GM19035 (cell line): ENCODE data around the gene TIMM22.

Source experiments
- ATAC-seq: cut with Tn5 transposase; IDR thresholded peaks from one replicate; pipeline ENCODE4 v1.9.1; 2021; ENCODE audit not compliant: unreplicated experiment

The TIMM22 gene

DNA sequence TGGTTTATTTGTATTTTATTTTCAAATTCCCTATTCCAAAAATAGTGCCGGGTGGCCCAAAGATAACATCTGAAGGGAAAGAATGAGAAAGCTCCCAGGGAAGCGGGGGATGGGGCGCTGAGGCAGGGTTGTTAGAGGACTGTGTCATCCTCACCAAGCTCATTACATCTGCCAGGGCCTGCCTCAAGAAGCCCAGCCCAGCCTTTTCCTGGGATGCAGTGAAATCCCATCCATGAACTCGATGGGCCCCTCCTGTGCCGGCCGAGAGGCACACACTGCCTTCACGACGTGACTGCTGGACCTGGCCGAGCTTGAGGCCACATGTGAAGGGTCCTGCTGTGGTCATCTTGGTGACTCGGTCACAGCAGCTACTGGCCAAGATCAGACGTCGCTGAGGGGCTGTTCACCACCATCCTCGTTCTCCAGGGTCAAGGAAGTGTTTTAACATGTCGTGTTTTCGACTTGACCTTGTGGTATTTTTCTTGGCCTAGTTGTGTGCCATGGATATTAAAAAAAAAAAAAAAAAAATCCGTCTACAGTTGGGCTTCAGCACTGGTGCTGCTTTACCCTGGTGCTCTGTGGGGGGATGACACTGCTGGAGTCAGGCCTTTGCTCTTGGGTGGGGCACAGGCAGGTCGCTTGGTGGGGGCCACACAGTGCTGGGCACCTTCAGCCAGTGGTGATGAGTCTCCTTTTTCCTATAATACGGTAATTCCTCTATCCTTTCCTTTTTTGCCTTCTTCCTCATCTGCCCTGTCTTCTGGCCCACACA lies 4.9 kb downstream of the TIMM22 start:
- no peak for ATAC-seq

DNA sequence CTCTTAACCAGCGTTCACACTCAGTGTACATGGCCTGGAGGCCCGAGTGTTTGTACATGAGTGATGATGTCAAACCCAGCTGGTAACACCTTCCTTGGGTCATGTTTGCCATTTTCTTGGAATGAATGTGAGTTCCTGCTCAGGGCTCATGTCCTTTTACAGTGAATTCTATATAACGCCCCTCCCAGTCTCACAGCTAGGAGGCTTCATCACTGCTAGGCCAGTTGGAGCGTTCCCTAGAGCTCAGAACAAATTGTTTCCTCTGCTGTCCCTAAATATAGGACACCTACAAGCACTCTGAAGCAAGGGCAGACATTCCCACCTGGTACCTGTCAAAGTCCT lies 5.5 kb downstream of the TIMM22 start:
- no peak for ATAC-seq

DNA sequence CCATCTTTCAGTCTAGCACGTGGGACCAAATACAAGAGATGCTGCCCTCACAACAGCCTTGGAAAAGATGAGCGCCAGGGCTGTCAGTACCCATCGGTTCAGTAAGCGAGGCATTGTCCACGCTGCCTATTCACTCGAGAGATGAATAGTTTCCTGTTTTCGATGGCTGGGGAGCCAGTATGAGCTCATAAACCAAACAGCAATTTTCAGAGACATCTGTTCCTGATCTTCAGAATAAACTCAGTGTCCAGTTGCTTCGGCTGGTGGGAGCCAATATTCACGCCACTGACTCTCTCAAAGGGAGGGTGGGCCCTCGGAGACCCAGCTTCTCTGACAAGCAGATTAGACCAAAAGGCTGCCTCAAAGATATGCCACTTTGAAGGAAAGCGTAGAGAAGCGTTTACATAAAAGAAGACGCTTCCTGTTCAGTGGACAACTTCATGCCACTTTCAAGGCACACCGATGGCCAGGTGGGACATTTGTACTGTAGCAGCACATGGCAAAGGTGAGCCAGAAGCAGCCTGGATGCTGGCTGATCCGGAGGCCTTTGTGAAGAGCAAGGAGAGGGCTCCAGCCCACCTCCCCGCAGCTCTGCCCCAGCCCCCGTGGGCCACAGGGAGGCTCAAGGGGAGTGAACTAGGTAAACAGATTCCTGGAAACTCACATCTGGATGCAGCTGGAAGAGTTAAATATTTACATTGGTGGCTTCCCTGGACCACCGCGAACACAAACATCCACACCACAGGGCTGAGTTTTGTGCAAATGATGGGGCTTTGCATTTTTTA lies 6.0 kb downstream of the TIMM22 start:
- ATAC-seq: no peak

DNA sequence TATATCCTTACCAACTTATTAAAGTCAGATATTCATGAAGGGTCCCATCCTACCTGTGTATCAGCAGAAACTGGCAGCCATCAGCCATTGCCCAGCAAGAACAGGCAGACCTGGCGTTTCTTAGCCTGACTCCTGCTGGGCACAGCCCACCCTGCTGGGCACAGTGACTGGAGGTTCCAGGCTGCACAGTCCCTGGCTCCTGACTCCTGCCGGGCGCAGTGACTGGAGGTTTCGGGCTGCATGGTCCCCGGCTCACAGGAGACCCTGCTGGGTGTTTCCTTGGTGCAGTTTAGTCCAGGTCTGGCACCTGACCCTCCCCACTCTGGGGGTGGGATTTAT lies 6.7 kb downstream of the TIMM22 start:
- no peak for ATAC-seq

DNA sequence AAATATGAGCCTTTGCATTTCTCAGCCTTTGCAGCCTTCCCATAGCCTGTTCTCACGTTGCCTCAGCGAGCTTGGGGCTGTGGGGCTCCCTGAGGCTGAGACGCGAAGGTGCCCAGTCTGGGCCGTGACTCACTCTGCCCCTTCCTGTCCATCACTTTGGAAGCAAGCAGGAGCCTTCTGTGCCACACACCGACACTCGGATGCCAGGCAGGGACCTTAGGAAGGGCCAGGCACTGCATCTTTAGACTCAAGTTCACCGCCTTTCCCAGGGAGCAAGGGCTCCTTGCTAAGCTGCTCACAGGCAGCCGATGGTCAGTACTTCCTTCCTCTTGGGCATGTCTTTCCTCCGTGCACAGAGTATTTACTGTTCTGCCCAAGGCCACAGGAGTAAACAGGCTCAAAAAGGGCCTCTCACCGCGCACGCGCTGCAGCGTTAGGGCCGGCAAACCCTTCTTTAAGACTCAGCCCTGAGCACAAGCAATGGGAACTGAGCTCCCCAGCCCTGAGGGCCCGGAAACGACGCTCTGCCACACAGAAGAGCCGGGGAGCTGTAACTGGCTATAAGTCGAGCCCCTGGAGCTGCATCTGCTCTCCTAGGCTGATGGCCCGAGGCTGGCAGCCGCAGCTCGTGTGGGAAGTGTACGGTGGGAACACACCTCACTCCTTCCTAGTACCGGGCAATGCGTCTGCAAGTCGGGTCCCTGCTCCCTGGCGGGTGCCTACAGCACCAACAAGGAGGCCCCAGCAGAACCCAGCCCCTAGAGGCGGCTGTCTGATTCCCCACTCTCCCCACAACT lies 7.2 kb downstream of the TIMM22 start:
- no peak for ATAC-seq

DNA sequence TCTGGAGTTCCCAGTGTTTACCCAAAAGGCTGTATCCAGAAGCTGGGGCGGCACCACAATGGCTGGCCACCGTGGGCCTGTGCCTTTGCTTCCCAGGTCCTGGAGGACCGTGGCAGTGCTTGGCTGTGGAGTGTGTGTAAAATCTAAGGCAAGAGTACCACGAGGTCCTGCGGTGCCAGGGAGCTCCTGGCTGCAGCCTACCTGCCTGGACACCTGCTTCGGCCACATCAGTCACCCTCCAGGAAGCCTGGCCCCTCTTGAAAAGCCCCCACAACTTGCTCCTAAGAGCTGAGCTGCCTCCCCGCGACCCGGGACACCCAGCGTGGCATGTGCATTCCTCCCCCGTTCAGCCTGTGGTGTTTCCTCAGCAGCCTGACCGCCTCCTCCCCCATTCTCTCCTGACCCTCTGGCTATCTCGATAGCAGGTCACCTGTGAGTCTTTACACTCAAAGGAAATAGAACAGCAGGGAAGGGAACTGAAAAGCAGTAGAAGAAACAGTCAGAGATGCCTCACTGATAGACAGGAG lies 7.9 kb downstream of the TIMM22 start:
- no peak for ATAC-seq

DNA sequence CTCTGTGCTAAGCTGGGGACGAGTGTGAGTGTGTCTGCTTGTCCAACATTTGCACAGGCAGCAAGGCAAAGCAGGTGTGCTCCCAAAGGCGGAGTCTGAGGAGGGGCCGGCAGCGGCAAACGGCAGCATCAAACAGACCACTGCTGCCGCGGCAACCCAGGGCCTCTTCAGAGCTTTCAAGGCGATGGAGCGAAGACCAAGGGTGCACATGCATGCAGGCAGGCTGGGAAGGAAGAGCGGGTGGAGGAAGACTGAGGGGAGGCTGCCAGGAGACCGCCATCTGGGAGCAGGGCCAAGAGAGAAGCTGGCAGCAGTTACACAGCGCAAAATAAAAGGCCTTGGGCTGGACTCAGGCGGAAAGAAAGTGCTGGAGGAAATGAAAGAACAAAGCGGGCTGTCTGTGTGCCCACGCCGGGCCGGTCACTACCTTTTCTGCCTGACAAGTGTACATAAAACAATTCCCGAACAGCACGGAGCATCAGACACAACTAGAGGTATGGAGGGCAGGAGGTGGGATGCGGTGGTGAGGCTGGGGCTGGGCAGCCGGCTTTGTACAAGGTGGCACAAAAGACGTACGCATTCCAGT lies 8.5 kb downstream of the TIMM22 start:
- no peak for ATAC-seq

DNA sequence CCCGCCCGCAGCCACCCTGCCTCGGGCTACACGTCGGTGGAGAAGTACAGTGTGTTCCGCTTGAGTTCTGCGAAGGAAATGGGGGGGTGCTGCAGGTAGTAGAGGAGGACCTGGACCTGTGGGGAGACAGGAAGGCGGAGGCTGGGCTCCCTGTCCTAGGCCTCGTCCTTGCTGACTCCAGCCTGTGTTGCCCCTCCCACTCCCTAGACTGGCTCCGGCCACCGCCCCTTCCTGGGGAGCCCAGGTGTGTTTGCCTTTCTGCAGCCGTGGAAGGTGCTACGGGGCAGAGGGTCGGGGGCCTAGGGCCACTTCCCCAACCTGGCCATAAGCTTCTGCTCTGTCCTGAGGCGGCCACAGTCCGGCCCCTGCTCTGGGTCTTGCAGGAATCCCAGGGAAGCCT lies 9.1 kb downstream of the TIMM22 start:
- no peak for ATAC-seq

DNA sequence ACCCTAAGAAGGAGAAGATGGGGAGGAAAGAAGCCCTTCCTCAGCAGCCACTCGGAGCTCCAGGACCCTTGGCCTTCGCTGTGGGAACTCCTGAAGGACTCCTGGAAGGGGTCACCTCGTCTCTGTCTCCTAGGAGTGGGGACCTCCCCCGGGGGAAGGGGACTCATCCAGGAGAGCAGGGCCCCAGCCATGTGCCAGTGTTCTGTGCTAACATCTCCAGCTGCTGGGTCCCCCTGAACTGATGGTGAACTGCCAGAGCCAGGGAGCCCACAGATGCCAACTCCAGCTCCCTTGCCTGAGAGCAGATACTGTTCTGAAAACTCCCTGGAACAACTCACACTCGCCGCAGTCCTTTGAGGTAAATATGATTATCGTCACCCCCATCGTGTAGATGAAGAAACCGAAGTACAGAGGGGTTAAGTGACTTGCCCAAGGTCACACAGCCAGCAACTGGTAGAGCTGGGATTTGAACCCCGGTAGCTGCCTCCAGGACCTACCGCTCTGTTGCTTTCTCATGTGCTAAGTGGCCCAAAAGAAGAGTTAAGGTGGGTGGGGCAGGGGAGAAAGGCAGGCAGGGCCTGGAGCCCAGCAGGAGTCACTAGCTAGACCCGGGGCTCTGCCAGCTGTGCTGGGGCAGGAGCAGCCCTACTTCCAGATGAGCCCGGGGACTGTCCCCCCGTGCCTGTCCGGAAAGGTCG lies 10.5 kb downstream of the TIMM22 start:
- no peak for ATAC-seq

DNA sequence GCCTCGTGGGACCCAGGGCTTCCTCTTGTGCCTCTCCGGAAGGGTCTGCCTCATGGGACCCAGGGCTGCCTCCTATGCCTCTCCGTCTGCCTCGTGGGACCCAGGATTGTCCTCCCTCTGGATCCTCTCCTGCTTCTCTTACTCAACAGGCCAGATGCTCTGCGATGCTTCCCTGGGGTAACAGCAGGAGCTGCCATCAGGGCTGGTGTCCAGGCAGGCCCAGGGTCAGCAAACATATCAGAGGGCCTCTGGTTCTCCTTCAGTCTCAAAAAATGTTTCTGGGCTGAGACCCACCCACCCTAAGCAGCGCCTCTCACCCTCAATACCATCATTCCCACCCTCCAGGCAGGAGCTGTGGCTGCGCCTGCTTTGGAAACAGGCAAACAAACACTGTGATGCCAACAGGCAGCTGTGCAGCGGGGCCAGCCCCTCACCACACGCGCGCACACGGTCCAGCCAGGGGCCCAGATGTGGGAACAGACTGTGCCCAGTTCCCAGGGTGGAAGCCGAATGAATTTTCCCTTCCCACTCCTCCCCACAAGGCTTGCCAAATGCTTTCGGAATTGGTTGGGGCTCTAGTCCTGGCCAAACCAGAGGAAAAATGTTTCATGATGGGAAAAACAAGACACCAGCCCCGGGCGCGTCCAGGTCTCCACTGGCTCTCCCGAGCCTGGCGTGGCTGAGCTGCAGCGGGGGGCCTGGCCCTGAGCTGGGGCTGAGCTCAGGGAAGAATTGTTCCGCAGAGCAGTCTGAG lies 11.3 kb downstream of the TIMM22 start:
- ATAC-seq: no peak

DNA sequence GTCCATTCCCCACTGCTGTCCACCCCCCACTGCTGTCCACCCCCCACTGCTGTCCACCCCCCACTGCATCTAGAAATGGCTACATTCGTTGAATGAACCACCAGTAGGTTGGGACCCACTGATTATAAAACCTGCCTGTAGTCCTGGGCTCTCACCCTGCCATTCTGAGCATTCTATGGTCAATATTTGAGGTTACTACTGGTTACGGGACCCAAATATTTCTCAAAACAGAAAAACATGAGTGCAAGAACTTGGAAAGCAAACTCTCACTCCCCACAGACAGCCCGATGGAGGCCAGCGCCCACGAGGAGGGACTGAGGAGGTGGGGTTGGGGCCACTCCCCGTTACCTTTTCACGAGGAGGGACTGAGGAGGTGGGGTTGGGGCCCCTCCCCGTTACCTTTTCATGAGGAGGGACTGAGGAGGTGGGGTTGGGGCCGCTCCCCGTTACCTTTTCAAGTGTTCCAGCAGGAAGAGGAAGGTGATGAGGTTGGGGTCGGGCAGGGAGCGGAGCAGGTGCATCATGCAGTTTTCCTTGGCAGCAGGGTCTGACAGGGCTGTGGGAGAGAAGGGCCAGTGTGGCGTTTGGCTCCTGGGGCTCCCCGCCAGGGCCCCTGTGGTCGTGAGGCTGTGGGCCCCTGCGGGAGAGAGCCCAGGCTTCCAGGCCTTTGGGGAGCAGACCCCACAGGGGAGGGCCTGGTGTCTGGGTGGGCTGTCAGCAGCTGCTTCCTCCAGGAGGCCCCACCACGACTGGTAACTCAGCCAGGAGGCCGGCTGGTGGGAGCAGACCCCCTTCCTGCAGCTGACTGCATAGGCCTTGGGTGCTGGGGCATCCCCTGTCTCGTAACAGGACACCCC lies 12.5 kb downstream of the TIMM22 start:
- no peak for ATAC-seq

DNA sequence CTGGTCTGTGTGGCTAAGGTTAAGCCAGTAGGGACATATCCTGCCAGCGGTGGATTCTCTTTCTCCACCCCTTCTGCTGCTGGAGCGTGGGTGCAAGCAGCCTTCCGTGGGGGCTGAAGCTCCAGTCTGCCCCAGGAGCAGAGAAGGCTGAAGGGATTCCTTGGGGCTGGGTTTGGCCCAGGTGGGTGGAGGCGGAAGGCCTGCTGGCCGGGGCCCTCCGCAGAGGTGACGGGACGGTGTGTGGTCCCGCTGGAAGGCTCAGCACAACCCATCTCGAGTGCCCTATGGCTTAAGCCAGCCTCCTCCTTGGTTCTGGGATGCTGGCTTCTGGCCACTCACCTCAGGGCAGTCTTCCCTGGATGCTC lies 13.1 kb downstream of the TIMM22 start:
- no peak for ATAC-seq

DNA sequence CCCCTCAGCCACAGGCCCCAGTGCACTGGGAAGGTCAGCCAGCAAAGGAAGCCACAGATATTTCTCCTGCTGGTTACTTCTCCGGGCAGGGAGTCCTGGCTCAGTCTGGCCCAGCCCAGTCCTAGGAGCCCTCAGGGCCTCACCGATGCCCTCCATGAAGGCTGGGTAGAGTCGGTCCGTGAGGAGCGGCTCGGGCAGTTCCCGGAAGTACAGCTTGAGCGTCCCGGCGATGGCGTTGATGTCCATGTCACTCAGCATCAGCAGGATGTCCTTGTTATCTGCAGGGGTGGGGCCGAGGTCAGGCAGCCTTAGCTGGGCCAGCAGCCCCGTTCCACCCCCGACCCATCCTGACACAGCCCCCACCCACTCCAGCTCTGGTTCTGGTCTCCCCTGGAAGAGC lies 13.7 kb downstream of the TIMM22 start:
- no peak for ATAC-seq

DNA sequence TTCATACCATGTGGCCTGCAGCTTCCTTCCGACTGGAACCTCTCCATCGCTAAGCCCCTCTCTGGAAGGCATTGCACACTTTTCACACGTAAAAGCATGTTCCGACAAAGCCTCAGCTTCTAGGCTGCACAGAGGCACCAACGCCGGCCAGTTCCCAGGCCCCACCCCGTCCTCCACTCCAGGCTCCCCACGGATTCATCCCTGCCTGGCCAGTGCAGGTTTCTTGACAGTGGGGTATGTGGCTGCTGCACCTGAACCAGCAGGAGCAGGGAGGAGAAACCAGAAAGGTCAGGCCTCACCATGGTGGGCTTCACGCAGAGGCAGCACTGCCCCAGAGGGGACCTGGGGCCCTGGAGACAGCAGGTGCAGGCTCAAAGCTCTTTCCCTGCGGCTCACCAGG lies 14.2 kb downstream of the TIMM22 start:
- ATAC-seq: no peak

DNA sequence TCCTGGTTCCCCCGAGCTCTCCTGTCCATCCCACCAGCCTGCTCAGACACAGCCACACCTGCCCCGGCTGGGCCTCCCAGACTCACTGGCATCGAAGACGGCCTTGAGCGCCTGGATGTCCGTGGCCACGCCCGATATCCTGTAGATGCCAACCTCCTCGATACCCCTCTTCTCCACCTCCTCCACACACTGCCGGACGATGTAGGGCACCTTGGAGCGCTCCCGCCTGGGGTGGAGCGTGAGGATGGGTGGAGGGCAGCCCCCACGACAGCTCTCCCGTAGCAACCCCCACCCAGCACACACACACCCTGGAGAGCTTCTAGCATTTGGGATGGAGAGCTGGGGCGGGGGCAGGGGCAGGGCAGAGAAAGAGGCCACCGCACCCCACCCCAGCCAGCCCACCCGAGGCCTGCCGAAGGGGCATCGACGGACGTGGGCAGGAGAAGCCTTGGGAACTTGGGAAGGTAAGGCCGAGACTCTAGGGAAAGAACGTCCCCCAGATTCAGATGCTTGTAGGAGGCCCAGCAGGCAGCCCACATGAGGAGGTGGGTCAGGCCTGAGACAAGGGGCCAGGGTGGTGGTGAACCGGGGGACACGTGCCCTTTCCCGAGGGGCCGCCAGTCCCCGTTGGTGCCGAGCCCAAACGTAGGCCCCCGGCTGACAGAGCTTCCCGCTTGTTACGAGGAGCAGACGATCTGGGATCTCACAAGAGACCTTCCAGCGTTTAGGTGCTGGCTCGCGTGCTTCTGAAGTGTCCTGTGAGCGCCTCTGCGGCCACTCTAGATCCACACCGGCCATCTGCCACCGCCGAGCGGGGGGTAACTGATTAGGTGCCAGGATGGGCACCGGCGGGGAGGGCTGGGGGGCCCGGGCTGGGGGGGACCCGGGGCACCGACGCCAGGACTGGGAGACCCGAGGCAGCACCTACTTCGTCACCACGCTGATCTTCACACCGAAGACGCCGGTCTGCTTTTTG lies 15.1 kb downstream of the TIMM22 start:
- no peak for ATAC-seq

DNA sequence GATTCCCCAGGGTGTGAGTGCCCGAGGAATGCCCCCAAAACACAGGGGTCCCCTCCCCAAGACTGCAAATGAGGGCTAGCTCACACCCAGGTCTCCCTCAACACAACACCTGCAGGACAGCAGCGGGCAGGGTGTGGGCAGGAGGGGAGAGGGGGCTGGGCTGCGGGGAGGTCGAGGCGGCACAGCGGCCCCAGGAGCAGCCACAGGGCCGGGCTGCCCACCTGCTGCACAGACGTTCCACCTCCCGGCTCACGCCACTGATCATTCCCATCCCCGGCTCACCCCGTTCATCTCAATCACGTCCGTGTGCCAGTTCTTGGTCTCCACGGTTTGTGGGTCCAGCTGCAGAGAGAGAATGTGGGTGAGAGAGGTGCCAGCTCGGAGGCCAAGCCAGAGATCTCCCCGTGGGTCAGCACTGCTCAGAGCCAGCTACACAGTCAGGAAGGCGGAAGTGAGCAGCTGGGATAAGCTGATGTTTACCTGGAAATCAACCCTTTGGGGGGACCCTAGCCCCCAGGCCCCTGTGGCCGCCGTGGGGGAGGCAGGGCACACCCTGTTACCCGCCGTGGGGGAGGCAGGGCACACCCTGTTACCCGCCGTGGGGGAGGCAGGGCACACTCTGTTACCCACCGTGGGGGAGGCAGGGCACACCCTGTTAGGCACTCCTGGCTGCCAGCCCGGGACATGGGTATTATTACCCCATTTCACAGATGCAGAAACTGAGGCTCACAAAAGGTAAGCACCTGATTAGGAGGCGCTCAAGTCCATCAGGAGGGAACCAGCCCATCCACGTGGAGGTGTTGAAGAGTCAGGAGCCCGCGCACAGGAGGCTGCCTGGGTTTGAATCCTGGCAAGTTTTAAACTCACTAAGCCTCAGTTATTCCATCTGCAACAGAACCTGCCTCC lies 16.1 kb downstream of the TIMM22 start:
- no peak for ATAC-seq

DNA sequence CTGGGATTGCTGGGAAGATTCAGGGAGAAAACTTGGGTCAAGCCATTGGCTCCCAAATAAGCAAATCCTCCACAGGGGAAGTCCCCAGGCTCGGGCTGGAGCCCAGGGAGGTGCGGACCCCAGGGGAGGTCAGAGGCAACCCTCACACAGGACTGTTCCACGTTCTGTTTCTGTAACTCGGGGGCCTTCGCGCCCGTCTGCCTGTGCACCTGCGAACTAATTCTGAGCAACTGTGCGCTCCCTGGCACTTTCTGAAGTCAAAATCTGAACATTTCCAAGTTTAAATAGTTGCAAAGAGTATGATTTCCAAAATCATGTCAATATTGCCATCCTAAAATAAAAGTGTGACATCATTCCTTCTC lies 16.8 kb downstream of the TIMM22 start:
- ATAC-seq: no peak
